Panc1 (cell line): ENCODE data around the gene APCDD1L.

ENCODE experiments used
- CTCF ChIP-seq: fragments of 450-650 bp; IDR thresholded peaks from 2 replicates; pipeline ENCODE4 v1.5.1; 2017; ENCODE audit warnings: mild to moderate bottlenecking
- REST ChIP-seq, 2 experiments: IDR thresholded peaks; 2 replicates each; pipeline ENCODE4 v1.6.1; 2011 to 2012; ENCODE audit warnings: low read depth in 2 of 2, control low read depth in 1 of 2, low read length in 1 of 2, mild to moderate bottlenecking in 1 of 2, moderate library complexity in 1 of 2; ENCODE audit not compliant: insufficient read depth in 1 of 2

GRCh38 chr20:58436868-58437645 lies 78.1 kb downstream of the APCDD1L start:
- TF ChIP-seq CTCF (no peak), REST (IDR thresholded peaks at IDR 0.05; ENCODE audit: insufficient read depth in 1 of 2, low read depth in 2 of 2, low read length in 1 of 2) (no peak)
